Measurements from ENCODE around the gene AGAP1. TPM values are rescaled to one million over a fixed set of nuclear protein-coding genes. Genes with fewer than 3 reads are reported as not detected.

The AGAP1 gene
- total RNA-seq, 4 donors from 2014 or later: 23.4 to 46.5 (median 29.3) TPM

DNA sequence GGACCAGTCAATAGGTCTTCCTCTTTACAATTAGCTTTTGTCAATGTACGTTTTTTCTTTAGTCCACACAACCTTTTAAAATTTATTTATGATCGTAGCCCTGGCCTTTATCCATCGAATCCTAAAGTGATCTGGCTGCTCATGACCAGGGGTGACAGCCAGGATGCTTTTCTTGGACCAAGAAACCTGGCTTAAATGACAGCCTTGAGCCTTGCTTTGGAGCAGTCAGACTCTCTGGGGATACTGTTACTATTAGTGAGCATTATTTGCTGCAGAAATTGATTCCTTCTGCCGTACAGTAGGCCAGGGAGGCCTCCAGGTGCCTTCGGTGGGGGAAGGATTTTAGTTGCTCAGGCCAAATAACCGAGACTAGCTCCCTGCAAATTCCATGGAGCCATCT is 70.2 kb downstream of the AGAP1 start:
- intact Hi-C loops (cut with DNase I): no loop called here
- Histone ChIP-seq H3K9me3 (no peaks in the 10 kb centered on the region), H3K4me1 (peaks cover 5 to 9% of the 10 kb centered on the region in 2 donors), H3K27ac (no peak overlapping the region), H3K4me3 (replicated peaks in 1 of 3) (no peak overlapping the region), H3K36me3 (no peaks in the 10 kb centered on the region), H3K27me3 (no peaks in the 10 kb centered on the region)
- DNase-seq: no peak
- WGBS, 2 donors: 64 to 82% methylated on average over 6 of the region's 6 CpGs
- TF ChIP-seq, protein P1, sequence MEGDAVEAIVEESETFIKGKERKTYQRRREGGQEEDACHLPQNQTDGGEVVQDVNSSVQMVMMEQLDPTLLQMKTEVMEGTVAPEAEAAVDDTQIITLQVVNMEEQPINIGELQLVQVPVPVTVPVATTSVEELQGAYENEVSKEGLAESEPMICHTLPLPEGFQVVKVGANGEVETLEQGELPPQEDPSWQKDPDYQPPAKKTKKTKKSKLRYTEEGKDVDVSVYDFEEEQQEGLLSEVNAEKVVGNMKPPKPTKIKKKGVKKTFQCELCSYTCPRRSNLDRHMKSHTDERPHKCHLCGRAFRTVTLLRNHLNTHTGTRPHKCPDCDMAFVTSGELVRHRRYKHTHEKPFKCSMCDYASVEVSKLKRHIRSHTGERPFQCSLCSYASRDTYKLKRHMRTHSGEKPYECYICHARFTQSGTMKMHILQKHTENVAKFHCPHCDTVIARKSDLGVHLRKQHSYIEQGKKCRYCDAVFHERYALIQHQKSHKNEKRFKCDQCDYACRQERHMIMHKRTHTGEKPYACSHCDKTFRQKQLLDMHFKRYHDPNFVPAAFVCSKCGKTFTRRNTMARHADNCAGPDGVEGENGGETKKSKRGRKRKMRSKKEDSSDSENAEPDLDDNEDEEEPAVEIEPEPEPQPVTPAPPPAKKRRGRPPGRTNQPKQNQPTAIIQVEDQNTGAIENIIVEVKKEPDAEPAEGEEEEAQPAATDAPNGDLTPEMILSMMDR (IDR thresholded peaks at IDR 0.05): no peak
- no peak for TF ChIP-seq POLR2A (IDR thresholded peaks at IDR 0.05)

DNA sequence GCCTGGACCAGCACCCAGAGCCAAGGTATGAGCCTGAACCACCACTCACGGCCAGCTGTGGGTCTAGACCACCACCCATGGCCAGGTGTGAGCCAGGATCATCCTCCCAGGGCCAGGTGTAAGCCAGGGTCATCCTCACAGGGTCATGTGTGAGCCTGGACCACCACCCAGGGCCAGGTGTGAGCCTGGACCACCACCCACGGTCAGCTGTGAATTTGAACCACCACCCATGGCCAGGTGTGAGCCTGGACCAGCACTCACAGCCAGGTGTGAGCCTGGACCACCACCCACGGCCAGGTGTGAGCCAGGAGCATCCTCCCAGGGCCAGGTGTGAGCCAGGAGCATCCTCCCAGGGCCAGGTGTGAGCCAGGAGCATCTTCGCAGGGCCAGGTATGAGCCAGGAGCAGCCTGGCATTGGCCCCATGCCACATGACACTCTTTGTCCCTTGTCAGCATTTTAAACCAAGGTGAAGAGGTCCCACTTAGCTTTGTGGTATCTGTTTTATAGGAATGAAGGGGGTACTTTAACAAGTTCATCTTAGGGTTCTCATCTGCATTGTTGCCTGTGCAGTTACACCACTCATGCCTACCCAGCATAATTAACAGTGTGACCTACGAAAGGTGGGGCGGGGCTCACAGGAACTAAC is 71.2 kb downstream of the AGAP1 start:
- WGBS, 2 donors: 93 to 100% methylated on average over 2 to 4 of the region's 6 CpGs
- no peak for TF ChIP-seq POLR2A (IDR thresholded peaks at IDR 0.05)
- TF ChIP-seq, protein P1 (IDR thresholded peaks at IDR 0.05): no peak
- intact Hi-C loops (cut with DNase I): no loop called here

DNA sequence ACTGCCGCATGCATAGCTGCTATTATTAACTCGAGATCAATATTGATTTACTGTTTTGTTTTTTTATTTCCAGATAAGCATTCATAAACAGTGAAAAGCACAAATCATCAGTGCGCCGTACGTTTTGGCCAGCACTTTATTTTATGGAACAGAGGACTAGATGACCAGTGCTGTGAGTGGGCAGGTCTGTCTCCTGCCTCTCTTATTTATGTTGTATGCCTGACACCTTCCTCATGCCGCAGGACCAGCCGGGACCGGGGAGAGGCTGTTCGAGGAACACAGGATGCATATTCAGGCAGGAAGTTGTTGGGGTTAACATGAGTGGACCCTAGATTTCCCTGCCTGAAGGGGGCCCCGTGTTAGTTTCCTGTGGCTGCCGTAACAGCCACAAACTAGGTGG is 72.6 kb downstream of the AGAP1 start:
- no peak for DNase-seq
- no peaks in the 10 kb centered on the region for H3K36me3 ChIP-seq
- no peaks in the 10 kb centered on the region for H3K27me3 ChIP-seq
- H3K4me1 ChIP-seq: peaks cover 5 to 9% of the 10 kb centered on the region in 2 donors
- H3K9me3 ChIP-seq: no peaks in the 10 kb centered on the region
- no peak overlapping the region for H3K4me3 ChIP-seq (replicated peaks in 1 of 3)
- 70 to 86% methylated on average over 11 of the region's 11 CpGs for WGBS, 2 donors
- H3K27ac ChIP-seq: no peak overlapping the region
- intact Hi-C loops (cut with DNase I): no loop called here
- TF ChIP-seq POLR2A (IDR thresholded peaks at IDR 0.05): no peak
- TF ChIP-seq, protein P1 (IDR thresholded peaks at IDR 0.05): no peak

More for the DNA sequence above, 71.2 kb downstream of the AGAP1 start:
- Histone ChIP-seq H3K9me3 (no peaks in the 10 kb centered on the region), H3K27ac (no peak overlapping the region), H3K4me3 (replicated peaks in 1 of 3) (no peak overlapping the region), H3K36me3 (no peaks in the 10 kb centered on the region), H3K4me1 (peaks cover 5 to 9% of the 10 kb centered on the region in 2 donors), H3K27me3 (no peaks in the 10 kb centered on the region)
- no peak for DNase-seq

DNA sequence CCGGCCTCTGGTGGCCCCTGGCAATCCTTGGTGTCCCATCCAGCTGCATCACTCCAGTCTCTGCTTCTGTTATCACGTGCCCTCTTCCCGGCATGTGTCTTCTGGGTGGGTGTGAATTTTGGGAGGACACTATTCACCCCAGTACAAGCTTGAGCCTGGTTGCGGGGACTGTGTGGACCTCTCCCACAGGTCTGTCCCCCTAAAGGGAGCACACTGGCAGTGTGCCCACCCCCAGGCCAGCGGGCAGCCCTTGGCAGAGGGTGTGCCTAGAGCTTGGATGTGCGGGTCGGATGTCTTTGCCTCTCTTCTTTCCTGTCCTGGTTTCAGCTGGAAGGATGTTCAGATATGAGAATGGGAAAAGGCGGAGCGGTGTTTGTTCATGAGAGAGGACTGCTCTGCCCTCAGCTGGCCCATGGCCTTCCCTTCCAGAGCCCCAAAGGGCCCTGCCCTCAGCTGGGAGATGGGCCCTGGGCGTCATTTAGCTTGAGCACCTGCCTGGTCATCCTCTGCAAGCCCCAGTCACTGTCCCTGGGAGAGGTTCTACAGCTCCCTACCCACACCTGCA is 73.2 kb downstream of the AGAP1 start:
- Histone ChIP-seq H3K36me3 (no peaks in the 10 kb centered on the region), H3K9me3 (no peaks in the 10 kb centered on the region), H3K27ac (no peak overlapping the region), H3K4me1 (peaks cover 5 to 9% of the 10 kb centered on the region in 2 donors), H3K4me3 (replicated peaks in 1 of 3) (no peak overlapping the region), H3K27me3 (no peaks in the 10 kb centered on the region)
- WGBS, 2 donors: 85 to 89% methylated on average over 8 to 10 of the region's 10 CpGs
- no peak for DNase-seq
- intact Hi-C loops (cut with DNase I): no loop called here
- no peak for TF ChIP-seq POLR2A (IDR thresholded peaks at IDR 0.05)
- TF ChIP-seq, protein P1 (IDR thresholded peaks at IDR 0.05): no peak

DNA sequence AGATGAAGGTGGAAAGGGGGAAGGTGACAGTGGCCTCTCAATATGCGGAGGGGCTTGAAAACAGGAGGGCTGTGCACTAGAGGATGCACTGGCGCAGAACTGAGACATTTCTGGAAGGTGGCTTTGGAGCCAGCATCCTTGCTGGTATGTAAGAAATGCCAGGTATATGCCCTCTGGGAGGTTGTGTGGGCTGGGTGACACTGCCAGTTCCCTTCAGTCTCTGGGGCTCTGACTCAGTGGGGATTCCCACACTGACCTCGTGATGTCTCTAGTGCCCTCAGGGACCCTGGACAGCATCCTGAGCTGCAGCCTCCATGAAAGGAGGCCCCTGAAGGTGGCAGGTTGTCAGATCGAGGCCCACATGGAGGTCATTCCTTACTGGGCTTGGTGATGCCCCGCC is 74.0 kb downstream of the AGAP1 start:
- WGBS, 2 donors: 61 to 68% methylated on average over 3 of the region's 5 CpGs
- intact Hi-C loops (cut with DNase I): no loop called here
- Histone ChIP-seq H3K4me1 (peaks cover 5 to 6% of the 10 kb centered on the region in 2 donors), H3K9me3 (no peaks in the 10 kb centered on the region), H3K27ac (no peak overlapping the region), H3K36me3 (no peaks in the 10 kb centered on the region), H3K4me3 (replicated peaks in 1 of 3) (no peak overlapping the region), H3K27me3 (no peaks in the 10 kb centered on the region)
- TF ChIP-seq POLR2A (IDR thresholded peaks at IDR 0.05): no peak
- TF ChIP-seq, protein P1 (IDR thresholded peaks at IDR 0.05): no peak
- no peak for DNase-seq

Measured in thyroid gland (tissue), 4 donors.